ENCODE measurements around the gene DHRS12. TPM values are rescaled to one million over a fixed set of nuclear protein-coding genes. Genes with fewer than 3 reads are reported as not detected.
"Not testable (repeated sequence)": the region's sequence is repeated elsewhere in the genome, so short reads cannot be mapped to it uniquely, and the experiment has no call there.

The DHRS12 gene
- total RNA-seq, 1 donor from 2014 or later = 3.3 TPM

DNA sequence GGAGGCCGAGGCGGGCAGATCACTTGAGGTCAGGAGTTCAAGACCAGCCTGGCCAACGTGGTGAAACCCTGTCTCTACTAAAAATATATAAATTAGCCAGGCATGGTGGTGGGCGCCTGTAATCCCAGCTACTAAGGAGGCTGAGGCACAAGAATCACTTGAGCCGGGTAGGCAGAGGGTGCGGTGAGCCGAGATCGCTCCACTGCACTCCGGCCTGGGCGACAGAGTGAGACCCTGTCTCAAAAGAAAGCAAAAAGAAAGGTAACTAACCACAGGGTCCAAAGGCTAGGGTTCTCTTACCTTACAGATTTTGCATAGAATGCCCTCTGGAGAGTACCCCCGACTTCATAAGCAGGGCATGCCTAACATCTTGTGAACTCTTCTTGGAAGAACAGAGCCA lies 20.7 kb upstream of the DHRS12 start:
- H3K27ac Mint-ChIP-seq = peak overlapping the region; percentile 71
- not testable (repeated sequence) for H3K36me3 Mint-ChIP-seq (ENCODE audit: low read depth); H3K27me3 Mint-ChIP-seq (ENCODE audit: insufficient read depth); H3K9me3 Mint-ChIP-seq; DNase-seq (ENCODE audit: low spot score)
- peak overlapping the region; percentile 8 for H3K4me3 Mint-ChIP-seq
- intact Hi-C loops (cut with micrococcal nuclease) = loop anchor here (1.0 to 5.0 kb wide), 3 partner anchors 9 to 83 kb away; no protein-coding TSS in a partner anchor
- H3K4me1 Mint-ChIP-seq (ENCODE audit: low read depth) = peaks cover 89% of the 10 kb centered on the region

DNA sequence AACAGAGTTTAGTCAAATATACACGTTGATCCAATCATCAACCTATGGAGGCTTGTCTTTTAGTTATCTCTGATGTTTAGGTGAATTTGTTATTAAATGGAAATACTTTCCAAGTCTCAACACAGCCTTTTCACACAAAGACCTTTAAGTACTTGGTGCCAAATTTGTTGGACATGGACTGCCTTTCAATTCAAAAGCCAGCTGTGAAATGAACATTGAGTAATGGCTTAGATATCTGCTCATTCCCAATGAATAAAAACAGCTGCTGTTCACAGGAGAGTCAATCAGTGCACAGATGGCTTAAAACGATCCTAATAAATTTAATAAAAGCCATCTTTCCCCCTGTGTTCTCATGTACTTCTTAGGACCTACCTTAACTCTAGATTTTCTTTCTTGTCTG lies 19.9 kb upstream of the DHRS12 start:
- Mint-ChIP-seq H3K27ac (no peak overlapping the region), H3K4me1 (ENCODE audit: low read depth) (peaks cover 97% of the 10 kb centered on the region), H3K9me3 (no peaks in the 10 kb centered on the region), H3K4me3 (peak overlapping the region; percentile 8), H3K27me3 (ENCODE audit: insufficient read depth) (peaks cover 4% of the 10 kb centered on the region), H3K36me3 (ENCODE audit: low read depth) (no peaks in the 10 kb centered on the region)
- intact Hi-C loops (cut with micrococcal nuclease) = no loop called here
- no peak for DNase-seq (ENCODE audit: low spot score)

DNA sequence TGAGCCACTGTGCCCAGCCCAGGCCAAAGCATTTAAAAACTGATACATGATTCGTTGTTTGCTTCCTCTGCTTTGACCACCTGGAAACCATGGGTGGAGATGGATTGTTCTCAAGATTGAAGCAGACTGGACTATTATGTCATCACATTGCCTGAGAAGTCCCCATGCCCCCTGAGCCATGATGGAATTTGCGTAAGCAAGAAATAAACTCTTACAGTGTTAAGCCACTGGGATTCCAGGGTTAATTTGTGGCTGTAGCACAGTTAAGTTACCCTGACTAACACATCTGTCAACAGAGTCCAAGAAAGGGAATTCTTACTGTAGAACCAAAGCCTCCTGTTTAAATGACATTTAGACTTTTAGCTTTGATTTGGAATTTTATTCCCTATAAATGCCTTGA lies 19.4 kb upstream of the DHRS12 start:
- peaks cover 98% of the 10 kb centered on the region for H3K4me1 Mint-ChIP-seq (ENCODE audit: low read depth)
- no peak for DNase-seq (ENCODE audit: low spot score)
- no peak overlapping the region for H3K4me3 Mint-ChIP-seq
- H3K9me3 Mint-ChIP-seq = no peaks in the 10 kb centered on the region
- peaks cover under 1% of the 10 kb centered on the region for H3K27me3 Mint-ChIP-seq (ENCODE audit: insufficient read depth)
- H3K27ac Mint-ChIP-seq = no peak overlapping the region
- intact Hi-C loops (cut with micrococcal nuclease) = no loop called here
- H3K36me3 Mint-ChIP-seq (ENCODE audit: low read depth) = no peaks in the 10 kb centered on the region

DNA sequence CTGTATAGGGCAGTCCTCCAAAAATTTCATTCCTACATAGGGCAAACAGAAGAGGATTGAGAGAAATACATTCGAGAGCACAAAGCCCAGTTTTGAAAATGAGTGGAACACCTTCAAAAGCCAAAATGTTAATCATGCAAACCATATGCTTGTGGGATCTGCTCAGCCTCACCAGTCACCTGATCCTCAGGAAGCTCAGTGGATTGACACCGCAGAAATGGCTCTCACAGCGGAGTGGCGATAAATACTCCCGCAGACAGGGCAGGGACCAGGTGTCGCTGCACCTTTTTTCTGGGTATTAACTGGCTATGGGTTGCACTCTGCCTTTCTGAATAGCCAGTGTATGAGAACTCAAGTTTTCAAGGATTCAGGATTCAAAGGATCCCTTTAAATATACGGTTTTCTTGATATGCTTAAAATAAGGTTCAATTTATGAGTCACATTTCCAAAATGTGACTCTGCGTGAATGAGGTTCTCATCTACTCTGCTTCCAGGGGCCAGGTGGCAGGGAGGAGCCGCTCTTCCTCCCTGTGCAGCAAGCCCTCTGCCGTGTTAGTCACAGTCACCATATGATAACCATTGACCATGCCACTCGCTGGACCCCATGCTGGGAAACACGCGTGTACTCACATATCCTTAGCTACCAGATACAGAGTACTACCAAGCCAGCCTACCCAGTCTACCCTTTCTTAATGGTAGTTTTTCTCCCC lies 18.3 kb upstream of the DHRS12 start:
- H3K9me3 Mint-ChIP-seq = no peaks in the 10 kb centered on the region

DNA sequence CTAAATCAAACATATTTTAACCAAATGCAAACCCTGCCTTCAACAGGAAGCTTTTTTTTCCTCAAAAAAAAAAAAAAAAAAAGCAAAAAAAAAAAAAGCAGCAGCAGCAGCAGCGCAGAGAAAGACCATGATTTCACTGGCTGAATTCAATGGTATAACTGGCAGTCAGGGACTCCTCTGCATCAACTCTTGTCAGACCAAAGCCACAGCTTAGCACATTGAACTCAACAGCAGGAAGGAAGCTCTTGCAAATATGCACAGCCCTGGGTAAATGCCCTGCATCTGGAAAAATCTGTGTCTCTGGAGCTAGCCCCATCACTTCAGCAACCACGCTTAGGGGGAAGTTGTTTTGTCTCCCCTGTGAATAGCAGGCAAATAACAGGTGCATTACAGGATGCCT lies 17.6 kb upstream of the DHRS12 start:
- Mint-ChIP-seq H3K4me3 (peak overlapping the region; percentile 41), H3K4me1 (ENCODE audit: low read depth) (peaks cover 93% of the 10 kb centered on the region), H3K27me3 (ENCODE audit: insufficient read depth) (peaks cover 3% of the 10 kb centered on the region), H3K9me3 (no peaks in the 10 kb centered on the region), H3K27ac (peak overlapping the region; percentile 28), H3K36me3 (ENCODE audit: low read depth) (no peaks in the 10 kb centered on the region)
- intact Hi-C loops (cut with micrococcal nuclease) = no loop called here
- DNase-seq (ENCODE audit: low spot score) = no peak

More for the DNA sequence above, 18.3 kb upstream of the DHRS12 start:
- Mint-ChIP-seq H3K4me1 (ENCODE audit: low read depth) (peaks cover 93% of the 10 kb centered on the region), H3K27me3 (ENCODE audit: insufficient read depth) (no peaks in the 10 kb centered on the region), H3K36me3 (ENCODE audit: low read depth) (no peaks in the 10 kb centered on the region), H3K4me3 (peak overlapping the region; percentile 51), H3K27ac (peak overlapping the region; percentile 28)
- intact Hi-C loops (cut with micrococcal nuclease) = no loop called here
- DNase-seq (ENCODE audit: low spot score) = no peak

DNA sequence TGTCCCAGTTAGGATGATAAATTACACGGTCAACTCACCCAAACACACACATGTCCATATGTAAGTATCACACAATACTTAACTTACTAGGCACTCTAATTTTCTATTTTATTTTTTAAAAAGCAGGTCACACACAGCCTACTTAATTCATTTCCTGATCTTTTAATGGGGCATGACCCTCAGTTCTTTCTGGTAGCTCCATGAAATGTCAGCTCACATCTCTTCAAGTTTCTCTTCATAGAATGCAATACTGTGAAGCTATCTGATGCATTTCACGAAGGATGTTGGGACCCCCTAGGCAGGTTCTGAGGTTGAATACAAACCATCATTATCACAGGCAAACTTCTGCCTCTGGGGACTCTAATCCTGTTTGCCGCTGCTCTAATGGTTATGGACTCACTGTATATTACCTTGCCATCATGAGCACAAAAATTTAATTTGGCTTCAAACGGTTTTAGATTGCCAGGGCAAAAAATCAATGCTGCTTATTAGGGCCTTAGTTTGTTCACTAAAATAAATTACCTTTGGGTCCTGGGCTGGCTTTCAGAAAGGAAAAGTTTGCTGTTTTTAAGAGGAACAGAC lies 16.1 kb upstream of the DHRS12 start:
- intact Hi-C loops (cut with micrococcal nuclease) = no loop called here
- DNase-seq (ENCODE audit: low spot score) = no peak
- Mint-ChIP-seq H3K4me3 (no peak overlapping the region), H3K27ac (peak overlapping the region; percentile 86), H3K36me3 (ENCODE audit: low read depth) (no peaks in the 10 kb centered on the region), H3K9me3 (no peaks in the 10 kb centered on the region), H3K27me3 (ENCODE audit: insufficient read depth) (peaks cover 3% of the 10 kb centered on the region), H3K4me1 (ENCODE audit: low read depth) (peaks cover 85% of the 10 kb centered on the region)

DNA sequence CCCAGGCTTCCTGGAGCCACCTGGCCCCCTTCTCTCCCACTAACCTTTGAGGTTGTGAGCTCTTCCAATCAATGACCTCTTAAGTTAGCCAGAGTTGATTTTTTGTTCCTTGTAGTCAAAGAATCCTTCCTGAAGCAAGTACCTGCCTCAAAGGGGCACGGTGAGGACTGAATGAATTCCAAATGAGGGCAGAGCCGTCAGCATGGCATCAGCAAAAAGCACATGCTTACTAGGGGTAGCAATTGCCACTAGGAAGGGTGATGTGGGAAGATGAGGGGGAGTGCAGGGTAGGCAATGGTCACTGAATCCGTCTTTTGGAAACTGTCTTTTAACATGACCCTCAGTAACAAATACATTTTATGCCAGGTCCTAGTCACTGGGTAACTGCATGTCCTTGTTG lies 15.6 kb upstream of the DHRS12 start:
- H3K4me1 Mint-ChIP-seq (ENCODE audit: low read depth) = peaks cover 85% of the 10 kb centered on the region
- peak overlapping the region; percentile 86 for H3K27ac Mint-ChIP-seq
- H3K4me3 Mint-ChIP-seq = peak overlapping the region; percentile 53
- intact Hi-C loops (cut with micrococcal nuclease) = loop anchor here (1.0 to 5.0 kb wide), 4 partner anchors 9 to 373 kb away; partner anchors contain the start of genes DHRS12 and NEK5
- no peaks in the 10 kb centered on the region for H3K9me3 Mint-ChIP-seq
- H3K27me3 Mint-ChIP-seq (ENCODE audit: insufficient read depth) = peaks cover 3% of the 10 kb centered on the region
- H3K36me3 Mint-ChIP-seq (ENCODE audit: low read depth) = no peaks in the 10 kb centered on the region
- no peak for DNase-seq (ENCODE audit: low spot score)

DNA sequence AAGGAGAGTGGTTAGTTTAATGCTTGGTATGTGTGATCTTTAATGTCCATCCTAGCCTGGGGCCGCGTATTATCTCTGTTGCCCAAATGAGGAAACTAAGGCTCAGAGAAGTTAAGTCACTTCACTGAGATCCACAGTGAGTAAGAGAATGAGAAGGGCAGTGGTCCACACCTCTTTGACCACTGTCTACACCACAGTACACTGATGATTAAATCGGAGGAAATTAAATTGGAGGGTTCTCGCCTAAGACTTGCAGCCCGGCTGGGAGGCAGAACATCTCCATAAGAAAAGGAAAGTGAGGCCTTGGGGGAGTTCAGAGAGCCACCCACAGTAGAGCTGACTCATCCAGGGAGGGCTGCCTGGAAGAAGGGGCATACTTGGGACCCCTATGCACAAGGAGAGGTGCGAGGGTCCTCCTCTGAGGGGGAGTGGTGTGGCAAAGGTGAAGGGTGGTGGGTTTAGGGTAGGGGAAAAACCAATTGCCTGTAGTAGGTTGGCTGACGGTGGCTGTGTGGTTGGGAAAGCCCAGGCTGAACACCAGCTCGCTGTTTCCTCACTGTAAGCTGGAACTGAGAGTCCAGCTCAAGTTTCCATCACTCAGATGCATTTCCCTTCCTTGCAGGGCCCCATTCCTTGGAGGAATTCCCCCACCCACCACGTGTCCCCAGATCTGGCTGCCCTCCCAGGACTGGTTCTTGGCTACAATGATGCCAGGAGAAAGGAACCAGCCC lies 15.0 kb upstream of the DHRS12 start:
- Mint-ChIP-seq H3K4me1 (ENCODE audit: low read depth) (peaks cover 81% of the 10 kb centered on the region), H3K9me3 (no peaks in the 10 kb centered on the region), H3K27ac (peak overlapping the region; percentile 86), H3K27me3 (ENCODE audit: insufficient read depth) (peaks cover 3% of the 10 kb centered on the region), H3K4me3 (peak overlapping the region; percentile 57), H3K36me3 (ENCODE audit: low read depth) (no peaks in the 10 kb centered on the region)
- intact Hi-C loops (cut with micrococcal nuclease) = loop anchor here (1.0 to 5.0 kb wide), 4 partner anchors 9 to 373 kb away; partner anchors contain the start of genes DHRS12 and NEK5
- no peak for DNase-seq (ENCODE audit: low spot score)

DNA sequence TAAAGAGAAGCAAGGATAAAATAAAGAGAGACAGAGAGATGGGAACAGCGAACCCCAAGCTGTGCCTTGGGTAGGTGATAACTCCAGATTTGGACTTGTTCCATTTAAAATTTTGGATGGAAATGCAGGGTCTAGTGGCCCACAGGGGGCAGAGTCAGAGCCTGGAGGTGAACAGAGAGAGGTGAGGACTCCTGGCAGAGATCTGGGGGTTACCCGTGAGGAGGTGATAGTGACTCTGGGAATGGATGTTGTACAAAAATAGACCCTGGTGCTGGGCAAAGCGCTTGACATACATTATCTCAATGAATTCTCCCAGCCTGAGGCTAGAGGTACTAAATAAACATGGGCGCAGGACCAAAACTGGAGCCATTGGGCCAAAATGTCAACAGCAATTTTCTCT lies 14.3 kb upstream of the DHRS12 start:
- no peaks in the 10 kb centered on the region for H3K9me3 Mint-ChIP-seq
- intact Hi-C loops (cut with micrococcal nuclease) = loop anchor here (5.0 kb wide), 2 partner anchors 309 to 374 kb away; partner anchors contain the start of gene NEK5
- DNase-seq (ENCODE audit: low spot score) = no peak
- H3K36me3 Mint-ChIP-seq (ENCODE audit: low read depth) = no peaks in the 10 kb centered on the region
- H3K27me3 Mint-ChIP-seq (ENCODE audit: insufficient read depth) = peaks cover 3% of the 10 kb centered on the region
- no peak overlapping the region for H3K4me3 Mint-ChIP-seq
- peaks cover 74% of the 10 kb centered on the region for H3K4me1 Mint-ChIP-seq (ENCODE audit: low read depth)
- H3K27ac Mint-ChIP-seq = peak overlapping the region; percentile 46

DNA sequence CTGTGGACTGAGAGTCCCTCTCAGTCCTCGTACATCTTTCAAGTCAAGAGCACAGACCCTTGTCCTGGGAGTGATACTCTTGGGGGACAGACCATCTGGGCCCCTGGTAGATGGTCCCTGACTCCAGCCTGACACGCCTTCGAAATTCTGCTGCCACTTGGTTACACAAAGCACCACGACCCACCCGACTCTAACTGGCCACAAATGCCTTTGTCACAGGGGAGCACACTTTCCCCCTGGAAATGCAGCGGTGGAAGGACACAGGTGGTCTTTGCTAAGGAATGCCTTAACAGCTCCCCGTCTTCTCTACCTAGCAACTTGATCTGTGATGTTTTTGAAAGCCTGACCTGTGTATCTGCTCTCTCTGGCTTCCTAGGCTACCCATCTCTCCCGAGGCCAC lies 13.8 kb upstream of the DHRS12 start:
- no peak for DNase-seq (ENCODE audit: low spot score)
- intact Hi-C loops (cut with micrococcal nuclease) = loop anchor here (5.0 kb wide), 2 partner anchors 310 to 375 kb away; partner anchors contain the start of gene NEK5
- H3K27ac Mint-ChIP-seq = peak overlapping the region; percentile 46

DNA sequence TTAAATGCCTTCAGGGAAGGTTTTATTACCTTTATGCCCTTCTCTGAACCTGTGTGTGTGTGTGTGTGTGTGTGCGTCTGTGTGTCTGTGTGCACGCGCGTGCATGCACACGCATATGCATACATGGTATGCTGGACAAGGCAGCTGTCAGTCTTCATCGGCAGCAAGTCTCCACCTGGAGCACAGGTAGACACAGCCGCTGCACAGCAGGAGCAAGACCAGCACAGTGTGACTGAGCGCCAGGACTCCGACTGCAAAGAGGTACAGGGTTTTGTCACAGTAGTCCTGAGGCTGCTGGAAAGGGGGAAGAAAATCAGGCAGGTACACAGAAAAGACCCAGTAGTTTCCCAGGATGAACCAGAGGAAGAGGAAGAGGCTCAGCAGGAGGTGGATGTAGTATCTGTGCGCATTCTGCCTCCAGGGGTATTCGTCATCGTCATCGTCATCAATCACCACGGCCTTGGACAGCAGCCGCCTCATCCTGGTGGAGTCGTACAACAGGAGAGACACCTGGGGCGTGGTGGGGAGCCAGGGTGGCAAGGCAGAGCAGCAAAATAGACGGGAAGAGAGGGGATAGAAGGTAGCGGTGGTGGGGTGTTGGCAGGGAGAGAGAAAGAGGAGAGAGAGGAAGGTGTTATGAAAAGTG lies 12.8 kb upstream of the DHRS12 start:
- DNase-seq (ENCODE audit: low spot score) = no peak
- H3K27me3 Mint-ChIP-seq (ENCODE audit: insufficient read depth) = peaks cover 3% of the 10 kb centered on the region
- peak overlapping the region; percentile 42 for H3K27ac Mint-ChIP-seq
- intact Hi-C loops (cut with micrococcal nuclease) = loop anchor here (5.0 kb wide), 2 partner anchors 311 to 376 kb away; partner anchors contain the start of gene NEK5
- H3K9me3 Mint-ChIP-seq = no peaks in the 10 kb centered on the region
- no peaks in the 10 kb centered on the region for H3K36me3 Mint-ChIP-seq (ENCODE audit: low read depth)
- no peak overlapping the region for H3K4me3 Mint-ChIP-seq
- peaks cover 65% of the 10 kb centered on the region for H3K4me1 Mint-ChIP-seq (ENCODE audit: low read depth)

More for the DNA sequence above, 13.8 kb upstream of the DHRS12 start:
- peaks cover 70% of the 10 kb centered on the region for H3K4me1 Mint-ChIP-seq (ENCODE audit: low read depth)
- H3K36me3 Mint-ChIP-seq (ENCODE audit: low read depth) = no peaks in the 10 kb centered on the region
- H3K27me3 Mint-ChIP-seq (ENCODE audit: insufficient read depth) = peaks cover 3% of the 10 kb centered on the region
- no peaks in the 10 kb centered on the region for H3K9me3 Mint-ChIP-seq
- no peak overlapping the region for H3K4me3 Mint-ChIP-seq

DNA sequence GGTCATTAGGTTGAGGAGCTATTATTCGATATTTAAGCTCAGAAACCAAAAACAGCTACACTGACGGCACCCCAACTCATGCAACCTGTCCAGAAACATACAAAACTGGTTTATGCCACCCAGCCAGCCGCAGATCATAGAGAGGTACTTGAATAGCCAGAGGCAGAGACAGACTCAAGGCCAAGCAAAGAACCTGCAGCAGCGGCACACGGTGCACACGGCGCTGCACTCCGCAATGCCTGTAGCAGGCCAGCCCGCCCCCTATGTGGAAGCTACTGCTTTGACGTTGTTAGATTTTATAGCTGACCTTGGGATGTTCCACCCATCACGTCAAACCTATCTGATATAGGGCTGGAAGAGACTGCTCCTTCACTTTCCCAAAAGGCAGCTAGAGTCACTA lies 11.9 kb upstream of the DHRS12 start:
- H3K36me3 Mint-ChIP-seq (ENCODE audit: low read depth) = no peaks in the 10 kb centered on the region
- H3K9me3 Mint-ChIP-seq = no peaks in the 10 kb centered on the region
- peaks cover 3% of the 10 kb centered on the region for H3K27me3 Mint-ChIP-seq (ENCODE audit: insufficient read depth)
- H3K4me1 Mint-ChIP-seq (ENCODE audit: low read depth) = peaks cover 61% of the 10 kb centered on the region
- DNase-seq (ENCODE audit: low spot score) = no peak
- no peak overlapping the region for H3K4me3 Mint-ChIP-seq
- intact Hi-C loops (cut with micrococcal nuclease) = loop anchor here (1.0 to 5.0 kb wide), 9 partner anchors 9 to 385 kb away; partner anchors contain the start of genes ALG11, NEK5 and TMEM272
- no peak overlapping the region for H3K27ac Mint-ChIP-seq
